Measurements from ENCODE around the gene KIAA0513.
A peak's percentile ranks its signal among the peaks of the same experiment; 100 is the strongest.
"Not testable (repeated sequence)": the region's sequence is repeated elsewhere in the genome, so short reads cannot be mapped to it uniquely, and the experiment has no call there.

Gene KIAA0513

GRCh38 chr16:85104147-85104546 lies 76.6 kb downstream of the KIAA0513 start:
- Mint-ChIP-seq H3K27me3 (no peaks in the 10 kb centered on the region), H3K36me3 (ENCODE audit: insufficient read depth) (peaks cover 14% of the 10 kb centered on the region), H3K9me3 (no peaks in the 10 kb centered on the region), H3K4me1 (ENCODE audit: low read depth in 2 of 2) (peaks cover 41 to 45% of the 10 kb centered on the region in 2 donors), H3K4me3 (peak overlapping the region; percentile 70 to 75), H3K27ac (peak overlapping the region; percentile 87 to 93)
- no peak for ATAC-seq (replicated peaks)
- no peak for DNase-seq

- H3K27me3 Mint-ChIP-seq, result no peaks in the 10 kb centered on the region
- DNase-seq, result peak; percentile 49 to 52 (median 50)
- H3K9me3 Mint-ChIP-seq, result no peaks in the 10 kb centered on the region
- peaks cover 10% of the 10 kb centered on the region for H3K36me3 Mint-ChIP-seq (ENCODE audit: insufficient read depth)
- H3K4me1 Mint-ChIP-seq (ENCODE audit: low read depth in 2 of 2), result peaks cover 38 to 48% of the 10 kb centered on the region in 2 donors
- H3K27ac Mint-ChIP-seq, result peak overlapping the region; percentile 87 to 93
- peak; percentile 94 for ATAC-seq (replicated peaks)
- peak overlapping the region; percentile 70 to 75 for H3K4me3 Mint-ChIP-seq
Observed at GRCh38 chr16:85104821-85105391, 77.3 kb downstream of the KIAA0513 start.

- Mint-ChIP-seq H3K4me3 (peak overlapping the region; percentile 70 to 75), H3K36me3 (ENCODE audit: insufficient read depth) (peaks cover 10% of the 10 kb centered on the region), H3K27me3 (no peaks in the 10 kb centered on the region), H3K27ac (peak overlapping the region; percentile 87 to 93), H3K9me3 (no peaks in the 10 kb centered on the region), H3K4me1 (ENCODE audit: low read depth in 2 of 2) (peaks cover 38 to 48% of the 10 kb centered on the region in 2 donors)
- DNase-seq (no peak), ATAC-seq (replicated peaks) (peak; percentile 2)
Observed at GRCh38 chr16:85105475-85105874, 77.9 kb downstream of the KIAA0513 start.

- H3K27me3 Mint-ChIP-seq, result no peaks in the 10 kb centered on the region
- DNase-seq, result no peak
- H3K4me3 Mint-ChIP-seq, result no peak overlapping the region
- H3K9me3 Mint-ChIP-seq, result no peaks in the 10 kb centered on the region
- H3K4me1 Mint-ChIP-seq (ENCODE audit: low read depth in 2 of 2), result peaks cover 31 to 43% of the 10 kb centered on the region in 2 donors
- peak overlapping the region; percentile 31 to 85 for H3K27ac Mint-ChIP-seq
- H3K36me3 Mint-ChIP-seq (ENCODE audit: insufficient read depth), result peaks cover 10% of the 10 kb centered on the region
- no peak for ATAC-seq (replicated peaks)
Observed at GRCh38 chr16:85107083-85107482, 79.5 kb downstream of the KIAA0513 start.

- Mint-ChIP-seq H3K9me3 (no peaks in the 10 kb centered on the region), H3K36me3 (ENCODE audit: insufficient read depth) (peaks cover 10% of the 10 kb centered on the region), H3K27me3 (no peaks in the 10 kb centered on the region), H3K4me1 (ENCODE audit: low read depth in 2 of 2) (peaks cover 30 to 40% of the 10 kb centered on the region in 2 donors), H3K27ac (peak overlapping the region; percentile 67 to 85), H3K4me3 (no peak overlapping the region)
- ATAC-seq (replicated peaks), result no peak
- no peak for DNase-seq
Observed at GRCh38 chr16:85107532-85107931, 79.9 kb downstream of the KIAA0513 start.

GRCh38 chr16:85110105-85110504 lies 82.5 kb downstream of the KIAA0513 start:
- H3K36me3 Mint-ChIP-seq (ENCODE audit: insufficient read depth), result peaks cover 6% of the 10 kb centered on the region
- no peaks in the 10 kb centered on the region for H3K27me3 Mint-ChIP-seq
- DNase-seq, result no peak

GRCh38 chr16:85111184-85111583 lies 83.6 kb downstream of the KIAA0513 start:
- Mint-ChIP-seq H3K27ac (no peak overlapping the region), H3K27me3 (no peaks in the 10 kb centered on the region), H3K4me3 (no peak overlapping the region), H3K36me3 (ENCODE audit: insufficient read depth) (peaks cover 3% of the 10 kb centered on the region), H3K4me1 (ENCODE audit: low read depth in 2 of 2) (peaks cover 9 to 13% of the 10 kb centered on the region in 2 donors), H3K9me3 (no peaks in the 10 kb centered on the region)
- no peak for DNase-seq
- ATAC-seq (replicated peaks), result no peak

More at GRCh38 chr16:85110105-85110504, 82.5 kb downstream of the KIAA0513 start:
- Mint-ChIP-seq H3K4me3 (no peak overlapping the region), H3K4me1 (ENCODE audit: low read depth in 2 of 2) (peaks cover 18 to 22% of the 10 kb centered on the region in 2 donors), H3K9me3 (no peaks in the 10 kb centered on the region), H3K27ac (peak overlapping the region in 1 of 2 donors; percentile 77)
- no peak for ATAC-seq (replicated peaks)

- peaks cover 6 to 15% of the 10 kb centered on the region in 2 donors for H3K4me1 Mint-ChIP-seq (ENCODE audit: low read depth in 2 of 2)
- peaks cover 3% of the 10 kb centered on the region for H3K36me3 Mint-ChIP-seq (ENCODE audit: insufficient read depth)
- no peak for DNase-seq
- no peak for ATAC-seq (replicated peaks)
- H3K9me3 Mint-ChIP-seq, result no peaks in the 10 kb centered on the region
- H3K4me3 Mint-ChIP-seq, result no peak within 1 kb of the TSS
- H3K27ac Mint-ChIP-seq, result peak within 1 kb of the TSS; percentile 58 to 74
- H3K27me3 Mint-ChIP-seq, result no peaks in the 10 kb centered on the region
Observed at GRCh38 chr16:85112364-85112763, 84.8 kb downstream of the KIAA0513 start, which contains the start of gene CIBAR2. Gene CIBAR2 (minus strand): TSS chr16:85112472. CDS start chr16:85112352, 120 bp downstream.

- ATAC-seq (replicated peaks) (no peak), DNase-seq (no peak)
- Mint-ChIP-seq H3K4me1 (ENCODE audit: low read depth in 2 of 2) (peaks cover 6 to 15% of the 10 kb centered on the region in 2 donors), H3K4me3 (no peak overlapping the region), H3K27ac (peak overlapping the region; percentile 71 to 74), H3K27me3 (no peaks in the 10 kb centered on the region), H3K36me3 (ENCODE audit: insufficient read depth) (peaks cover 3% of the 10 kb centered on the region), H3K9me3 (no peaks in the 10 kb centered on the region)
Observed at GRCh38 chr16:85113168-85113733, 85.7 kb downstream of the KIAA0513 start.

- Mint-ChIP-seq H3K27me3 (no peaks in the 10 kb centered on the region), H3K9me3 (no peaks in the 10 kb centered on the region), H3K4me3 (no peak overlapping the region), H3K36me3 (ENCODE audit: insufficient read depth) (peaks cover 3% of the 10 kb centered on the region), H3K4me1 (ENCODE audit: low read depth in 2 of 2) (peaks cover 6 to 15% of the 10 kb centered on the region in 2 donors), H3K27ac (peak overlapping the region; percentile 71 to 74)
- no peak for DNase-seq
- ATAC-seq (replicated peaks), result no peak
Observed at GRCh38 chr16:85113913-85114312, 86.3 kb downstream of the KIAA0513 start.

- Mint-ChIP-seq H3K9me3 (no peaks in the 10 kb centered on the region), H3K4me3 (peak overlapping the region; percentile 55 to 72), H3K27ac (peak overlapping the region; percentile 59 to 74), H3K36me3 (ENCODE audit: insufficient read depth) (peaks cover 7% of the 10 kb centered on the region), H3K4me1 (ENCODE audit: low read depth in 2 of 2) (peaks cover 6 to 12% of the 10 kb centered on the region in 2 donors), H3K27me3 (no peaks in the 10 kb centered on the region)
- ATAC-seq (replicated peaks), result peak; percentile 94
- peak; percentile 75 to 80 (median 79) for DNase-seq
Observed at GRCh38 chr16:85114909-85115567, 87.4 kb downstream of the KIAA0513 start.

GRCh38 chr16:85117418-85117817 lies 89.8 kb downstream of the KIAA0513 start:
- H3K9me3 Mint-ChIP-seq, result no peaks in the 10 kb centered on the region
- H3K4me3 Mint-ChIP-seq, result no peak overlapping the region
- ATAC-seq (replicated peaks) (no peak), DNase-seq (no peak)
- H3K27me3 Mint-ChIP-seq, result no peaks in the 10 kb centered on the region
- H3K36me3 Mint-ChIP-seq (ENCODE audit: insufficient read depth), result peaks cover 7% of the 10 kb centered on the region
- H3K4me1 Mint-ChIP-seq (ENCODE audit: low read depth in 2 of 2), result peaks cover 6 to 12% of the 10 kb centered on the region in 2 donors
- H3K27ac Mint-ChIP-seq, result no peak overlapping the region

GRCh38 chr16:85120006-85120340 lies 92.4 kb downstream of the KIAA0513 start:
- Mint-ChIP-seq H3K4me3 (no peak overlapping the region), H3K4me1 (ENCODE audit: low read depth in 2 of 2) (peaks cover under 1 to 8% of the 10 kb centered on the region in 2 donors), H3K27ac (no peak overlapping the region), H3K27me3 (no peaks in the 10 kb centered on the region), H3K9me3 (no peaks in the 10 kb centered on the region), H3K36me3 (ENCODE audit: insufficient read depth) (peaks cover 3% of the 10 kb centered on the region)
- ATAC-seq (replicated peaks), result no peak
- no peak for DNase-seq

GRCh38 chr16:85123441-85123840 lies 95.8 kb downstream of the KIAA0513 start:
- not testable (repeated sequence) for H3K9me3 Mint-ChIP-seq; DNase-seq; H3K27me3 Mint-ChIP-seq; H3K27ac Mint-ChIP-seq; H3K36me3 Mint-ChIP-seq (ENCODE audit: insufficient read depth); ATAC-seq (replicated peaks); H3K4me3 Mint-ChIP-seq; H3K4me1 Mint-ChIP-seq (ENCODE audit: low read depth in 2 of 2)

Data from effector memory CD8-positive, alpha-beta T cell (primary cell).